ENCODE results near the gene TSSK2. TPM values are rescaled to one million over a fixed set of nuclear protein-coding genes. Genes with fewer than 3 reads are reported as not detected.

The TSSK2 gene
- total and polyA plus RNA-seq, 8 donors, result 0.67 TPM; not detected in 7

GRCh38 chr22:19181786-19182471 is 50.8 kb downstream of the TSSK2 start:
- DNase-seq, result no peak
- H3K27me3 ChIP-seq, result no peaks in the 10 kb centered on the region
- H3K4me1 ChIP-seq, result peaks cover 6 to 26% of the 10 kb centered on the region in 2 donors
- H3K36me3 ChIP-seq, result peaks cover 0 to 5% of the 10 kb centered on the region in 2 donors
- intact Hi-C loops (cut with DNase I), result no loop called here
- no peak for TF ChIP-seq CTCF (IDR thresholded peaks at IDR 0.05)
- no peak overlapping the region for H3K27ac ChIP-seq
- H3K9me3 ChIP-seq, result no peaks in the 10 kb centered on the region
- ATAC-seq, result no peak
- no peak overlapping the region for H3K4me3 ChIP-seq

Other genes starting within 250 kb of the TSSK2 start
- gene DGCR6, start 225.0 kb upstream of the TSSK2 start, total RNA-seq, result 1 to 10 TPM; 1.7 to 6.1 TPM
- 10 to 100 TPM in 5 of 6 donors, 1 to 10 TPM in 1; 8.1 to 15.8 (median 12.7) TPM for gene DGCR6, start 225.0 kb upstream of the TSSK2 start, polyA plus RNA-seq (ENCODE audit: insufficient read length in 6 of 6)
- gene PRODH, start 195.0 kb upstream of the TSSK2 start, total RNA-seq, result 10 to 100 TPM; 20.6 to 77.9 TPM
- gene PRODH, start 195.0 kb upstream of the TSSK2 start, polyA plus RNA-seq (ENCODE audit: insufficient read length in 6 of 6), result 10 to 100 TPM; 17.2 to 77.5 (median 46.5) TPM
- 10 to 100 TPM; 59.9 to 87.0 TPM for gene DGCR2, start 8.9 kb upstream of the TSSK2 start, total RNA-seq
- 10 to 100 TPM; 55.8 to 76.2 (median 68.2) TPM for gene DGCR2, start 8.9 kb upstream of the TSSK2 start, polyA plus RNA-seq (ENCODE audit: insufficient read length in 6 of 6)
- gene ESS2, start 13.3 kb downstream of the TSSK2 start, total RNA-seq, result 10 to 100 TPM; 11.9 to 12.4 TPM
- gene ESS2, start 13.3 kb downstream of the TSSK2 start, polyA plus RNA-seq (ENCODE audit: insufficient read length in 6 of 6), result 10 to 100 TPM; 10.7 to 18.9 (median 13.2) TPM
- gene GSC2, start 19.0 kb downstream of the TSSK2 start, total RNA-seq, result not detected
- not detected for gene GSC2, start 19.0 kb downstream of the TSSK2 start, polyA plus RNA-seq (ENCODE audit: insufficient read length in 6 of 6)
- 10 to 100 TPM; 80.7 to 99.3 TPM for gene SLC25A1, start 47.4 kb downstream of the TSSK2 start, total RNA-seq
- gene SLC25A1, start 47.4 kb downstream of the TSSK2 start, polyA plus RNA-seq (ENCODE audit: insufficient read length in 6 of 6), result 10 to 100 TPM; 45.7 to 64.7 (median 51.7) TPM
- gene CLTCL1, start 160.4 kb downstream of the TSSK2 start, total RNA-seq, result 1 to 10 TPM; 5.7 to 8.3 TPM
- 10 to 100 TPM in 2 of 6 donors, 1 to 10 TPM in 4; 8.4 to 11.3 (median 9.5) TPM for gene CLTCL1, start 160.4 kb downstream of the TSSK2 start, polyA plus RNA-seq (ENCODE audit: insufficient read length in 6 of 6)

Data from left lung (tissue), 10 donors.